ENCODE measurements around the gene SRPK2. TPM values are rescaled to one million over a fixed set of nuclear protein-coding genes. Genes with fewer than 3 reads are reported as not detected.
"Not testable (repeated sequence)": the region's sequence is repeated elsewhere in the genome, so short reads cannot be mapped to it uniquely, and the experiment has no call there.

SRPK2 gene
- polyA plus RNA-seq, 4 donors = 12.2 to 24.7 (median 14.1) TPM

- H3K27ac ChIP-seq (ENCODE audit: low read depth in 1 of 3, low read length in 2 of 3) = no peak overlapping the region
- H3K27me3 ChIP-seq (ENCODE audit: control insufficient read depth in 3 of 3, insufficient read depth in 3 of 3, low read length in 3 of 3) = no peaks in the 10 kb centered on the region
- no peaks in the 10 kb centered on the region for H3K4me1 ChIP-seq (ENCODE audit: control insufficient read depth in 3 of 3, insufficient read depth in 2 of 3, low read depth in 1 of 3, low read length in 2 of 3)
- H3K4me3 ChIP-seq (ENCODE audit: low read depth in 1 of 3, low read length in 3 of 3) = no peak overlapping the region
- no peak for FAIRE-seq
- H3K36me3 ChIP-seq (ENCODE audit: control insufficient read depth in 3 of 3, insufficient read depth in 2 of 3, low read depth in 1 of 3, low read length in 3 of 3) = peaks cover 0 to 14% (median 3%) of the 10 kb centered on the region in 3 donors
- no peak for DNase-seq
- 96 to 100% (median 96%) methylated on average over 1 of the region's 1 CpG for WGBS, 3 donors
- H3K9me3 ChIP-seq (ENCODE audit: control insufficient read depth in 2 of 2, insufficient read depth in 1 of 2, low read depth in 1 of 2, low read length in 1 of 2) = no peaks in the 10 kb centered on the region
Measured at GRCh38 chr7:105199386-105199785, 189.3 kb downstream of the SRPK2 start.

GRCh38 chr7:105198223-105198622 is 190.5 kb downstream of the SRPK2 start:
- Histone ChIP-seq H3K27ac (ENCODE audit: low read depth in 1 of 3, low read length in 2 of 3) (no peak overlapping the region), H3K9me3 (ENCODE audit: control insufficient read depth in 2 of 2, insufficient read depth in 1 of 2, low read depth in 1 of 2, low read length in 1 of 2) (no peaks in the 10 kb centered on the region), H3K27me3 (ENCODE audit: control insufficient read depth in 3 of 3, insufficient read depth in 3 of 3, low read length in 3 of 3) (no peaks in the 10 kb centered on the region), H3K4me1 (ENCODE audit: control insufficient read depth in 3 of 3, insufficient read depth in 2 of 3, low read depth in 1 of 3, low read length in 2 of 3) (no peaks in the 10 kb centered on the region), H3K36me3 (ENCODE audit: control insufficient read depth in 3 of 3, insufficient read depth in 2 of 3, low read depth in 1 of 3, low read length in 3 of 3) (peaks cover 0 to 14% (median 3%) of the 10 kb centered on the region in 3 donors), H3K4me3 (ENCODE audit: low read depth in 1 of 3, low read length in 3 of 3) (no peak overlapping the region)
- DNase-seq (no peak), FAIRE-seq (no peak)
- 54 to 83% (median 74%) methylated on average over 2 of the region's 2 CpGs for WGBS, 3 donors

- DNase-seq (no peak), FAIRE-seq (no peak)
- H3K27me3 ChIP-seq (ENCODE audit: control insufficient read depth in 3 of 3, insufficient read depth in 3 of 3, low read length in 3 of 3) = no peaks in the 10 kb centered on the region
- H3K27ac ChIP-seq (ENCODE audit: low read depth in 1 of 3, low read length in 2 of 3) = no peak overlapping the region
- no peaks in the 10 kb centered on the region for H3K9me3 ChIP-seq (ENCODE audit: control insufficient read depth in 2 of 2, insufficient read depth in 1 of 2, low read depth in 1 of 2, low read length in 1 of 2)
- H3K4me1 ChIP-seq (ENCODE audit: control insufficient read depth in 3 of 3, insufficient read depth in 2 of 3, low read depth in 1 of 3, low read length in 2 of 3) = no peaks in the 10 kb centered on the region
- no peak overlapping the region for H3K4me3 ChIP-seq (ENCODE audit: low read depth in 1 of 3, low read length in 3 of 3)
- WGBS, 3 donors = 86 to 93% (median 87%) methylated on average over 7 of the region's 7 CpGs
- peaks cover 0 to 8% (median 2%) of the 10 kb centered on the region in 3 donors for H3K36me3 ChIP-seq (ENCODE audit: control insufficient read depth in 3 of 3, insufficient read depth in 2 of 3, low read depth in 1 of 3, low read length in 3 of 3)
Measured at GRCh38 chr7:105196473-105196872, 192.2 kb downstream of the SRPK2 start.

GRCh38 chr7:105195891-105196290 is 192.8 kb downstream of the SRPK2 start:
- H3K27me3 ChIP-seq (ENCODE audit: control insufficient read depth in 3 of 3, insufficient read depth in 3 of 3, low read length in 3 of 3) = no peaks in the 10 kb centered on the region
- WGBS, 3 donors = 33 to 70% (median 39%) methylated on average over 1 of the region's 1 CpG
- no peak overlapping the region for H3K27ac ChIP-seq (ENCODE audit: low read depth in 1 of 3, low read length in 2 of 3)
- H3K9me3 ChIP-seq (ENCODE audit: control insufficient read depth in 2 of 2, insufficient read depth in 1 of 2, low read depth in 1 of 2, low read length in 1 of 2) = no peaks in the 10 kb centered on the region
- no peak overlapping the region for H3K4me3 ChIP-seq (ENCODE audit: low read depth in 1 of 3, low read length in 3 of 3)
- H3K4me1 ChIP-seq (ENCODE audit: control insufficient read depth in 3 of 3, insufficient read depth in 2 of 3, low read depth in 1 of 3, low read length in 2 of 3) = no peaks in the 10 kb centered on the region
- peaks cover 0 to 7% (median 0%) of the 10 kb centered on the region in 3 donors for H3K36me3 ChIP-seq (ENCODE audit: control insufficient read depth in 3 of 3, insufficient read depth in 2 of 3, low read depth in 1 of 3, low read length in 3 of 3)
- DNase-seq (no peak), FAIRE-seq (no peak)

GRCh38 chr7:105194959-105195358 is 193.8 kb downstream of the SRPK2 start:
- H3K4me1 ChIP-seq (ENCODE audit: control insufficient read depth in 3 of 3, insufficient read depth in 2 of 3, low read depth in 1 of 3, low read length in 2 of 3); DNase-seq; H3K36me3 ChIP-seq (ENCODE audit: control insufficient read depth in 3 of 3, insufficient read depth in 2 of 3, low read depth in 1 of 3, low read length in 3 of 3); FAIRE-seq; H3K9me3 ChIP-seq (ENCODE audit: control insufficient read depth in 2 of 2, insufficient read depth in 1 of 2, low read depth in 1 of 2, low read length in 1 of 2); H3K27ac ChIP-seq (ENCODE audit: low read depth in 1 of 3, low read length in 2 of 3); H3K27me3 ChIP-seq (ENCODE audit: control insufficient read depth in 3 of 3, insufficient read depth in 3 of 3, low read length in 3 of 3); H3K4me3 ChIP-seq (ENCODE audit: low read depth in 1 of 3, low read length in 3 of 3): not testable (repeated sequence)
- 97 to 99% (median 98%) methylated on average over 16 of the region's 16 CpGs for WGBS, 3 donors

GRCh38 chr7:105191331-105191730 is 197.4 kb downstream of the SRPK2 start:
- Histone ChIP-seq H3K4me1 (ENCODE audit: control insufficient read depth in 3 of 3, insufficient read depth in 2 of 3, low read depth in 1 of 3, low read length in 2 of 3) (no peaks in the 10 kb centered on the region), H3K9me3 (ENCODE audit: control insufficient read depth in 2 of 2, insufficient read depth in 1 of 2, low read depth in 1 of 2, low read length in 1 of 2) (no peaks in the 10 kb centered on the region), H3K27me3 (ENCODE audit: control insufficient read depth in 3 of 3, insufficient read depth in 3 of 3, low read length in 3 of 3) (no peaks in the 10 kb centered on the region), H3K36me3 (ENCODE audit: control insufficient read depth in 3 of 3, insufficient read depth in 2 of 3, low read depth in 1 of 3, low read length in 3 of 3) (no peaks in the 10 kb centered on the region), H3K4me3 (ENCODE audit: low read depth in 1 of 3, low read length in 3 of 3) (no peak overlapping the region), H3K27ac (ENCODE audit: low read depth in 1 of 3, low read length in 2 of 3) (no peak overlapping the region)
- FAIRE-seq = no peak
- no peak for DNase-seq
- 90 to 97% (median 96%) methylated on average over 2 of the region's 2 CpGs for whole genome bisulfite sequencing, 3 donors

GRCh38 chr7:105189859-105190492 is 198.7 kb downstream of the SRPK2 start:
- DNase-seq (no peak), FAIRE-seq (no peak)
- 95 to 97% (median 97%) methylated on average over 8 of the region's 8 CpGs for WGBS, 3 donors

GRCh38 chr7:105188201-105188600 is 200.5 kb downstream of the SRPK2 start:
- H3K4me1 ChIP-seq (ENCODE audit: control insufficient read depth in 3 of 3, insufficient read depth in 2 of 3, low read depth in 1 of 3, low read length in 2 of 3) = no peaks in the 10 kb centered on the region
- no peaks in the 10 kb centered on the region for H3K27me3 ChIP-seq (ENCODE audit: control insufficient read depth in 3 of 3, insufficient read depth in 3 of 3, low read length in 3 of 3)
- H3K4me3 ChIP-seq (ENCODE audit: low read depth in 1 of 3, low read length in 3 of 3) = no peak overlapping the region
- FAIRE-seq (no peak), DNase-seq (no peak)
- no peak overlapping the region for H3K27ac ChIP-seq (ENCODE audit: low read depth in 1 of 3, low read length in 2 of 3)
- H3K36me3 ChIP-seq (ENCODE audit: control insufficient read depth in 3 of 3, insufficient read depth in 2 of 3, low read depth in 1 of 3, low read length in 3 of 3) = no peaks in the 10 kb centered on the region
- no peaks in the 10 kb centered on the region for H3K9me3 ChIP-seq (ENCODE audit: control insufficient read depth in 2 of 2, insufficient read depth in 1 of 2, low read depth in 1 of 2, low read length in 1 of 2)

More at GRCh38 chr7:105189859-105190492, 198.7 kb downstream of the SRPK2 start:
- H3K27me3 ChIP-seq (ENCODE audit: control insufficient read depth in 3 of 3, insufficient read depth in 3 of 3, low read length in 3 of 3) = no peaks in the 10 kb centered on the region
- no peak overlapping the region for H3K4me3 ChIP-seq (ENCODE audit: low read depth in 1 of 3, low read length in 3 of 3)
- H3K36me3 ChIP-seq (ENCODE audit: control insufficient read depth in 3 of 3, insufficient read depth in 2 of 3, low read depth in 1 of 3, low read length in 3 of 3) = no peaks in the 10 kb centered on the region
- no peaks in the 10 kb centered on the region for H3K4me1 ChIP-seq (ENCODE audit: control insufficient read depth in 3 of 3, insufficient read depth in 2 of 3, low read depth in 1 of 3, low read length in 2 of 3)
- H3K9me3 ChIP-seq (ENCODE audit: control insufficient read depth in 2 of 2, insufficient read depth in 1 of 2, low read depth in 1 of 2, low read length in 1 of 2) = no peaks in the 10 kb centered on the region
- no peak overlapping the region for H3K27ac ChIP-seq (ENCODE audit: low read depth in 1 of 3, low read length in 2 of 3)
